ENCODE results near the gene LTB.

Gene LTB

GRCh38 chr6:31575335-31575901, 6.8 kb downstream of the LTB start, which contains the start of gene TNF:
TNF (plus strand) TSS chr6:31575565; CDS start chr6:31575742, 177 bp downstream.
- DNase-seq: peak; percentile 94

- no peak for DNase-seq
Measured at GRCh38 chr6:31574106-31575061, 7.8 kb downstream of the LTB start.

DNA sequence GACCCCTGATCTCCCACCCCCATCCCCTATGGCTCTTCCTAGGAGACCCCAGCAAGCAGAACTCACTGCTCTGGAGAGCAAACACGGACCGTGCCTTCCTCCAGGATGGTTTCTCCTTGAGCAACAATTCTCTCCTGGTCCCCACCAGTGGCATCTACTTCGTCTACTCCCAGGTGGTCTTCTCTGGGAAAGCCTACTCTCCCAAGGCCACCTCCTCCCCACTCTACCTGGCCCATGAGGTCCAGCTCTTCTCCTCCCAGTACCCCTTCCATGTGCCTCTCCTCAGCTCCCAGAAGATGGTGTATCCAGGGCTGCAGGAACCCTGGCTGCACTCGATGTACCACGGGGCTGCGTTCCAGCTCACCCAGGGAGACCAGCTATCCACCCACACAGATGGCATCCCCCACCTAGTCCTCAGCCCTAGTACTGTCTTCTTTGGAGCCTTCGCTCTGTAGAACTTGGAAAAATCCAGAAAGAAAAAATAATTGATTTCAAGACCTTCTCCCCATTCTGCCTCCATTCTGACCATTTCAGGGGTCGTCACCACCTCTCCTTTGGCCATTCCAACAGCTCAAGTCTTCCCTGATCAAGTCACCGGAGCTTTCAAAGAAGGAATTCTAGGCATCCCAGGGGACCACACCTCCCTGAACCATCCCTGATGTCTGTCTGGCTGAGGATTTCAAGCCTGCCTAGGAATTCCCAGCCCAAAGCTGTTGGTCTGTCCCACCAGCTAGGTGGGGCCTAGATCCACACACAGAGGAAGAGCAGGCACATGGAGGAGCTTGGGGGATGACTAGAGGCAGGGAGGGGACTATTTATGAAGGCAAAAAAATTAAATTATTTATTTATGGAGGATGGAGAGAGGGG, 8.8 kb downstream of the LTB start:
- no peak for DNase-seq

- DNase-seq: peak; percentile 83
Measured at GRCh38 chr6:31572041-31572911, 9.9 kb downstream of the LTB start, which contains the start of gene LTA. LTA (plus strand) TSS chr6:31572289; CDS start chr6:31572743, 454 bp downstream.

DNA sequence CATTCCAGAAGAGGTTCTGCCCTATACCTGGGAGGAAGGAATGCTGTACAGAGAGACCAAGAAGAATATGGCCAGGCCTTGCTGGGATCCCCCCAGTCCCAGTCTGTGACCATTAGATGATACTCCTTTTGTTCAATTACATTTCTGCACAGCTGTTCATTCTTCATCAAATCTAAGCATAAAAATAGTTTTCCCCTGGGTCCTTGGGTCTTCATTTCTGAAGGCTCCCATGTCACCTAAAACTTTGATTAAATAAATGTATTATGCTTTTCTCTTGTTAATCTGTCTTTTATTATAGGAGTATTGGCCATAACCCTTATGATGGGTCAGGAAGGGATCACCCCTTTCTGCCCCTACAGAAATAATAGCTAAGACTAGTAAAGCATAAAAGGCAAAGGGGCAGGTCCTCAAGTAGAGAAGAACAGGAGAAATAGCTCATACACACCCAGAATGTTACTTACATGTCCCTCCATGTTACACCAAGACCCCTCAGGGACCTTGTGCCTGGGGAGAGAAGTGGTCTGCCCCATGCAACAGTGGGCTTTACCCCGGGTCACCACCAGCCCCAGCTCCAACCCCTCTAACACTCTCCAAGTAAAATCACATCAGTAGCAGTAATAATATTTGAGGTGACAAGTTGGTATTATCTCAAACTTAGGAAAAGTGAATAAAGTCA, 12.2 kb downstream of the LTB start:
- no peak for DNase-seq

- peak; percentile 89 for DNase-seq
Measured at GRCh38 chr6:31568537-31568961, 13.7 kb downstream of the LTB start.

- peak; percentile 55 for DNase-seq
Measured at GRCh38 chr6:31567531-31568370, 14.5 kb downstream of the LTB start.

DNA sequence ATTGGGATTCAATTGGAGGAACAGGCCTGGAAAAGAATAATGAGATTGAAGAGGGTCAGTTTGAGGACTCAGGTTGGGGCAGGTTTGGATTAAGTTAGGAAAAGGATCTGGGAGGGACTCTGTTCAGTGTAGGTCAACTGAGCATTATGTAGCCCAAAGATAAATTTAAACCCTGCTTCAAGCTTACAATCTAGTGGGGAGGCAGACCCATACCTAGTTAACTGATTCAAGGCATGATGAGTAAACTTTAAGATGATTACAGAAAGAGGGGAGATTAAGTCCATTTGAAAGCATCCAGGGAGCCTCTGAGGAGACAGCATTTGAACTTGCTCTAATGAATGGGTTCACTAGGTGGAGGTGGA, 21.5 kb downstream of the LTB start:
- DNase-seq: no peak

GRCh38 chr6:31559958-31560696, 22.1 kb downstream of the LTB start:
- peak; percentile 65 for DNase-seq

DNA sequence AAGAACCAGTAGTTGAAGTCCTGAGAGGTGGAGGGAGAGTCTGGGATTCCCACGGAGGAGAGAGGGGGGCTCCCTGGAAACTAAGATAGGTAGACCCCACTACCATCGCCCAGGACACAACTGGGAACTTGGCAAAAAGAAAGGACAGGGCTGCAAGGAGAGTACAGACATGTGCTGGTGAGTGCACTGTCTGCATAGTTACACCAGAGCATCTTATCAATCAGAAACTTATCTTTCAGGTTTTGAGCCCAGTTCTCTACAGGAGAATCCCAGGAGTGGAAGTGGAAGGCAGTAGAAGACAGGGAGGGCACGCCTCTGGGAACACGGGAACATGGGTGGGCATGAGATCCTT, 22.6 kb downstream of the LTB start:
- DNase-seq: no peak

- DNase-seq: peak; percentile 74
Measured at GRCh38 chr6:31558631-31559500, 23.4 kb downstream of the LTB start.

DNA sequence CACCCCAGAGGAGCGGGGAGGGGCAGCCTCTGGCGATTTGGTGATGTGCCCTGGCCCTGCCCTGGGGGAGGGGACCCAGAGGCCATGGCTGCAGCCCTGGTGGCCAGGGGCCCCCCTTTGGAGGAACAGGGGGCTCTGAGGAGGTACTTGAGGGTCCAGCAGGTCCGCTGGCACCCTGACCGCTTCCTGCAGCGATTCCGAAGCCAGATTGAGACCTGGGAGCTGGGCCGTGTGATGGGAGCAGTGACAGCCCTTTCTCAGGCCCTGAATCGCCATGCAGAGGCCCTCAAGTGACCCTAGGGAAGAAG, 24.0 kb downstream of the LTB start:
- no peak for DNase-seq

- DNase-seq: no peak
Measured at GRCh38 chr6:31557443-31558317, 24.5 kb downstream of the LTB start.

DNA sequence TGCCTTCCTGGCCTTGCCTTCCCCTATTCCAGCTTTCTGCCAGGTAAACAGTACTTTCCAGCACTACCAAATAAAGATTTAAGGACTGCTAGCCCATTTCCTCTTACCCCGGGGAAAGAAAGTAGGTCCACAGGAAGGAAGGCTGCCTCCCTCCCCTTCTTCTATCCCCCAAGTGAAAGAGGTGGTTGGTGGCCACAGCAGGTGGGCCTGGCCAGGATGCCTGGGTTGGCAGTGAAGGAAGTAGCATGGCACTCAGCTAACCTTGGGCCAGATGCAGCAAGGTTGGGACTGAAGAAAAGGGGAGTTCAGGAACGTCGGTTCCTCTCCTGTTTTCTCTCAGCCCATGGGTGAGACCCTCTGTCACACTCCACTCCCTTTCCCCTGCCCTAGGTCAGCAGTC, 25.9 kb downstream of the LTB start:
- DNase-seq: peak; percentile 29

- DNase-seq: peak; percentile 80
Measured at GRCh38 chr6:31551371-31551770, 30.9 kb downstream of the LTB start.

- no peak for DNase-seq
Measured at GRCh38 chr6:31548544-31548873, 33.7 kb downstream of the LTB start.

GRCh38 chr6:31547727-31548543, 34.3 kb downstream of the LTB start:
- no peak for DNase-seq
